Ovary (tissue), 9 donors: ENCODE data around the gene ZBTB25. TPM values are rescaled to one million over a fixed set of nuclear protein-coding genes. Genes with fewer than 3 reads are reported as not detected.

Experiments
- DNase-seq, 5 donors: peaks; one replicate each; pipeline ENCODE4 v3.0.0-alpha.2; 2019 to 2020
- H3K27ac ChIP-seq, 2 donors: fragments of 200-600 bp; one replicate each; pipeline versions ENCODE4 v1.5.1 to v1.8.0; 2019 to 2022
- H3K27me3 ChIP-seq: fragments of 200-600 bp; one replicate; pipeline ENCODE4 v1.8.0; 2022
- H3K36me3 ChIP-seq: fragments of 200-600 bp; sonication (generic); one replicate; pipeline ENCODE4 v1.5.1; 2019
- H3K4me1 ChIP-seq: one replicate; pipeline ENCODE4 v1.8.1; 2013; ENCODE audit warnings: mild to moderate bottlenecking, moderate library complexity; ENCODE audit not compliant: insufficient read depth
- H3K4me3 ChIP-seq: fragments of 200-600 bp; sonication (generic); one replicate; pipeline ENCODE4 v1.5.1; 2017
- H3K9me3 ChIP-seq, 2 donors: fragments of 200-600 bp in 1 of 2; sonication (generic) in 1 of 2; one replicate each; pipeline versions ENCODE4 v1.5.1 to v1.8.1; 2013 to 2019; ENCODE audit warnings: mild to moderate bottlenecking in 1 of 2, moderate library complexity in 1 of 2
- CTCF ChIP-seq, 3 donors: fragments of 450-650 bp in 2 of 3; fragments of 200-600 bp in 1 of 3; IDR thresholded peaks; one replicate each; pipeline versions ENCODE4 v1.5.1 to v1.8.0; 2016 to 2022; ENCODE audit warnings: antibody characterized with exemption in 3 of 3, mild to moderate bottlenecking in 1 of 3
- EP300 ChIP-seq: sonication (generic); formaldehyde crosslinking; IDR thresholded peaks from one replicate; pipeline ENCODE4 v1.6.1; 2017; ENCODE audit warnings: antibody characterized with exemption
- POLR2A ChIP-seq: fragments of 450-650 bp; IDR thresholded peaks from one replicate; pipeline ENCODE4 v1.6.1; 2017; ENCODE audit warnings: antibody characterized with exemption, mild to moderate bottlenecking, moderate library complexity
- WGBS, 3 donors: extraction: QIAGEN DNeasy Blood & Tissue Kit in 1 of 3; methylation state at CpG; one replicate each; pipeline versions ENCODE4 v1.1.5 to v1.1.7; 2013 to 2017; 5-methylcytosine and 5-hydroxymethylcytosine counted together
- intact Hi-C, 4 donors: fragments of 100-400 bp; cut with DNase I; formaldehyde crosslinking; loops; one replicate each; pipeline versions ENCODE4 v1.11.0 to v1.15.1; 2022 to 2023
- polyA plus RNA-seq, 2 donors: library from polyadenylated mRNA; stranded (reverse); fragments of 200-250 nt in 1 of 2; fragments of 350-450 nt in 1 of 2; fragmentation: Illumina TruSeq in 1 of 2; extraction: RNeasy Lipid Tissue Mini Kit (QIAGEN cat#74804) in 1 of 2; gene quantifications; one replicate each; pipeline ENCODE4 v1.2.3, GENCODE V29; 2013 to 2014
- total RNA-seq, 7 donors: library from RNA; depleted of rRNA in 2 of 7; stranded (reverse); fragments of >200 nt in 2 of 7; fragmentation: NEBNext Ultra II Directional in 3 of 7; extraction: Animal tissue kit (Norgen Biotek cat#: 25700) in 3 of 7; gene quantifications; one replicate each; pipeline versions ENCODE4 v1.1.0 to v1.2.4, GENCODE V29; 2016 to 2023
- donor health status: DM: no; HTN: no; CAD: no; lungs with moderate emphysema.
- donor health status: DM: no; HTN: no; CAD: no.
- donor health status: Bipolar disorder and iron deficiency.
- donor health status: DM: yes; HTN: yes; CAD: no.
- donor health status: DM: no; HTN: no; CAD: no.
- donor health status: DM: yes; HTN: yes; CAD: no.

ZBTB25 gene
- total and polyA plus RNA-seq, 9 donors, result 3.5 to 22.6 (median 13.5) TPM

DNA sequence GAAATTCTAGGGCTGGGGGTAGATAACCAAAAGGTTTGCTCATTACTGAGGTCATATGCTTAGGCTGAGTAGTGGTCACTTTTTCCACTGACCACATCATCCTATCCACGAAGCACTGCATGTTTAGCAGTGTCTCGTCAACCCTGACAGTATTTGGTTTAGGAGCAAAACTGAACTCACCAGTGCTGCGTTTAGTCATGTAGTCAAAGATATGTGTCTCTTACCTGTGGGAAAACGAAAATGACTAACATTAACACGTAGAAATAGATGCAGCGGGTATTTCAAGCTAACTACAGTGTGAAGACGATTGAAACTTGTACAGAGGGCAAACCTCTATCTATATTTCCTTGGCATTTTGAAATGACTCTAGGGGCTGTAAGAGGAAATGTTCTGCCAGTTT lies 80.9 kb downstream of the ZBTB25 start:
- DNase-seq, result no peak
- intact Hi-C loops, result no loop called here
- Histone ChIP-seq H3K4me3 (no peak overlapping the region), H3K4me1 (no peaks in the 10 kb centered on the region), H3K27ac (no peak overlapping the region), H3K27me3 (no peaks in the 10 kb centered on the region), H3K9me3 (no peaks in the 10 kb centered on the region), H3K36me3 (no peaks in the 10 kb centered on the region)
- TF ChIP-seq POLR2A, result no peak
- no peak for TF ChIP-seq EP300
- WGBS, 3 donors, result 91 to 92% (median 91%) methylated on average over 7 of the region's 7 CpGs

GRCh38 chr14:64422005-64422404 lies 81.6 kb downstream of the ZBTB25 start:
- no peak overlapping the region for H3K27ac ChIP-seq
- WGBS, 3 donors, result 94 to 98% (median 97%) methylated on average over 1 of the region's 1 CpG
- no peak for TF ChIP-seq POLR2A
- no peak for TF ChIP-seq CTCF (IDR thresholded peaks at IDR 0.05)
- TF ChIP-seq EP300, result no peak
- H3K4me3 ChIP-seq, result no peak overlapping the region
- intact Hi-C loops, result no loop called here
- H3K27me3 ChIP-seq, result no peaks in the 10 kb centered on the region
- DNase-seq, result no peak
- H3K4me1 ChIP-seq, result no peaks in the 10 kb centered on the region
- no peaks in the 10 kb centered on the region for H3K9me3 ChIP-seq
- H3K36me3 ChIP-seq, result no peaks in the 10 kb centered on the region

- intact Hi-C loops, result no loop called here
- H3K4me3 ChIP-seq, result no peak overlapping the region
- H3K27me3 ChIP-seq, result no peaks in the 10 kb centered on the region
- H3K9me3 ChIP-seq, result no peaks in the 10 kb centered on the region
- TF ChIP-seq CTCF (IDR thresholded peaks at IDR 0.05), result no peak
- TF ChIP-seq POLR2A, result no peak
- TF ChIP-seq EP300, result no peak
- DNase-seq, result no peak
- H3K36me3 ChIP-seq, result no peaks in the 10 kb centered on the region
- H3K27ac ChIP-seq, result no peak overlapping the region
- no peaks in the 10 kb centered on the region for H3K4me1 ChIP-seq
- 49 to 53% (median 51%) methylated on average over 8 of the region's 8 CpGs for WGBS, 3 donors
These were observed 82.5 kb downstream of the ZBTB25 start for GRCh38 chr14:64421166-64421565.

DNA sequence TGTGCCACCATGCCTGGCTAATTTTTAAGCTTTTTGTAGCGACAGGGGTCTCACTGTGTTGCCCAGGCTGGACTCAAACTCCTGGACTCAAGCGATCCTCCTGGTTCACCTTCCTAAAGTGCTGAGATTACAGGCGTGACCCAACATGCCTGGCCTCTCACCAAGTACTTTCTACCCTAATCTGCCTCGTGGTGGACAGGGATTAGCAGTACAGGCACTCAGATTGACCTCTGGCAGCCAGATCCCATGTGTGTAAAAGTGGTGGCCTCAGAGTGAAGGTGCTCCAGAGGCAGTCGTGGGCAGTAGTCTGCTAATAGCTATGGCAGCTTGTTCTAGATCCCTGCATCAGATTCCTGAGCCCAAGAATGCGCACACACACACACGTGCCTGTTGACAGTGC lies 84.6 kb downstream of the ZBTB25 start:
- Histone ChIP-seq H3K4me3 (no peak overlapping the region), H3K27ac (no peak overlapping the region), H3K4me1 (no peaks in the 10 kb centered on the region), H3K36me3 (no peaks in the 10 kb centered on the region), H3K27me3 (no peaks in the 10 kb centered on the region), H3K9me3 (no peaks in the 10 kb centered on the region)
- no peak for TF ChIP-seq EP300
- no peak for TF ChIP-seq CTCF (IDR thresholded peaks at IDR 0.05)
- TF ChIP-seq POLR2A, result no peak
- no peak for DNase-seq
- intact Hi-C loops, result no loop called here
- 82 to 87% (median 84%) methylated on average over 7 of the region's 7 CpGs for WGBS, 3 donors

DNA sequence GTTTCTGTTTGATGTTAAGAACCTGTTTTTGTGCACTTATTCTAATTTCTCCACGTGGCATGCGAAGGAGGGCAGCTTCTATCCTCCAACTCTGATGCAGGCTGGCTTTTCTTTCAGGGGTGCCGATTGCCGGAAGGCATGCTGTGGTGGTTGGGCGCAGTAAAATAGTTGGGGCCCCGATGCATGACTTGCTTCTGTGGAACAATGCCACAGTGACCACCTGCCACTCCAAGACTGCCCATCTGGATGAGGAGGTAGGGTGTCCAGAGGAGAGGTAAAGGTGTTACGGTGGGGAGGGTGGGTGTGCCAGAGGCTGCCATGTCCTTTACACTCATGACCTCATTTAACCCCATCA lies 85.9 kb downstream of the ZBTB25 start:
- Histone ChIP-seq H3K27me3 (no peaks in the 10 kb centered on the region), H3K27ac (no peak overlapping the region), H3K4me1 (no peaks in the 10 kb centered on the region), H3K4me3 (no peak overlapping the region), H3K9me3 (no peaks in the 10 kb centered on the region), H3K36me3 (no peaks in the 10 kb centered on the region)
- no peak for DNase-seq
- 96 to 97% (median 97%) methylated on average over 7 of the region's 7 CpGs for WGBS, 3 donors
- intact Hi-C loops, result no loop called here
- no peak for TF ChIP-seq EP300
- no peak for TF ChIP-seq CTCF (IDR thresholded peaks at IDR 0.05)
- TF ChIP-seq POLR2A, result no peak
